OCI-LY3 (cell line): Measurements from ENCODE around the gene BMP10.

Experiments
- H2AFZ ChIP-seq: fragments of 200-600, 300-600 bp; shearing (Covaris generic); 2 replicates; pipeline ENCODE4 v1.6.0; 2014; ENCODE audit warnings: antibody characterized with exemption, low read depth, low read length
- H3K27ac ChIP-seq: fragments of 200-600, 300-600 bp; sonication (generic); 2 replicates; pipeline ENCODE4 v1.5.1; 2014; ENCODE audit warnings: mild to moderate bottlenecking, low read length, moderate library complexity, mixed read lengths
- H3K27me3 ChIP-seq: fragments of 200-600, 300-600 bp; sonication (generic); 2 replicates; pipeline ENCODE4 v1.6.1; 2014; ENCODE audit warnings: low read depth, low read length, mixed read lengths
- H3K36me3 ChIP-seq: fragments of 200-600, 300-600 bp; sonication (generic); replicated peaks from 2 replicates; pipeline ENCODE3; 2014; ENCODE audit warnings: low read depth, low read length, mixed read lengths
- H3K4me1 ChIP-seq: fragments of 300-600, 200-600 bp; sonication (generic); 2 replicates; pipeline ENCODE4 v1.6.1; 2014; ENCODE audit warnings: low read length, mixed read lengths
- H3K4me2 ChIP-seq: fragments of 200-600, 300-600 bp; sonication (generic); 2 replicates; pipeline ENCODE4 v1.6.1; 2014; ENCODE audit warnings: low read length, mixed read lengths
- H3K4me3 ChIP-seq: fragments of 300-600, 200-600 bp; sonication (generic); 2 replicates; pipeline ENCODE4 v1.5.1; 2014; ENCODE audit warnings: antibody characterized with exemption, mild to moderate bottlenecking, low read length, moderate library complexity
- H3K79me2 ChIP-seq: fragments of 300-600, 200-600 bp; shearing (Covaris generic); 2 replicates; pipeline ENCODE4 v1.6.1; 2014; ENCODE audit warnings: mild to moderate bottlenecking, low read length, mixed read lengths
- H3K9ac ChIP-seq: fragments of 300-600, 200-600 bp; shearing (Covaris generic); 2 replicates; pipeline ENCODE4 v1.6.0; 2014; ENCODE audit warnings: mild to moderate bottlenecking, low read length, moderate library complexity
- H3K9me3 ChIP-seq: fragments of 200-600, 300-600 bp; shearing (Covaris generic); 2 replicates; pipeline ENCODE4 v1.6.1; 2014; ENCODE audit warnings: low read length, mixed read lengths; ENCODE audit not compliant: insufficient read depth
- H4K20me1 ChIP-seq: fragments of 200-600, 300-600 bp; sonication (generic); 2 replicates; pipeline ENCODE4 v1.6.1; 2016; ENCODE audit warnings: low read length, mixed read lengths; ENCODE audit not compliant: insufficient read depth
- EZH2phosphoT487 ChIP-seq: fragments of 200-600 bp; shearing (Covaris generic); IDR thresholded peaks from 2 replicates; pipeline ENCODE4 v1.6.1; 2018; ENCODE audit warnings: antibody characterized with exemption, mixed run types, low read depth
- TF ChIP-seq, protein P1 (sequence below): fragments of 200-600, 300-600 bp; sonication (generic); IDR thresholded peaks from 2 replicates; pipeline ENCODE4 v1.5.1; 2014; ENCODE audit warnings: antibody characterized with exemption, low read length, low read depth

Gene BMP10

DNA sequence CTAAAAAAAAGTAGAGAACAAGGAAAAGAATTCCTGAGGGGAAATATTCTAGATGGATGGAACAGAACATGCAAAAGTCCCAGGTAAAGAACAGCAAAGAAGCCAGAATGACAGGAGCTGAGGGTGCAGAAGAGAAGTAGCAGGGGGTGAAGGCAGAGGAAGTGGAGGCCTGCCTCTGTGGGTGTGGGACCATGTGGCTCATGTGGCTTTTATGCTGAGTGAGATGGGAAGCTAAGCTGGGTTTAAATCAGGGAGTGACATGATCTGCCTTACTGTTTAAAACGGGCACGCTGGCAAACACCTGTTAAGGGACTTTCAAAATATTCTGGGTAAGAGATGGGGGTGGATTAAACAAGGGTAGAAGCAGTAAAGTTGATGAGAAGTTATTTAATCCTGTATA lies 41.5 kb upstream of the BMP10 start:
- H3K4me3 ChIP-seq: no peak overlapping the region
- H3K36me3 ChIP-seq: no peaks in the 10 kb centered on the region
- TF ChIP-seq, protein P1, sequence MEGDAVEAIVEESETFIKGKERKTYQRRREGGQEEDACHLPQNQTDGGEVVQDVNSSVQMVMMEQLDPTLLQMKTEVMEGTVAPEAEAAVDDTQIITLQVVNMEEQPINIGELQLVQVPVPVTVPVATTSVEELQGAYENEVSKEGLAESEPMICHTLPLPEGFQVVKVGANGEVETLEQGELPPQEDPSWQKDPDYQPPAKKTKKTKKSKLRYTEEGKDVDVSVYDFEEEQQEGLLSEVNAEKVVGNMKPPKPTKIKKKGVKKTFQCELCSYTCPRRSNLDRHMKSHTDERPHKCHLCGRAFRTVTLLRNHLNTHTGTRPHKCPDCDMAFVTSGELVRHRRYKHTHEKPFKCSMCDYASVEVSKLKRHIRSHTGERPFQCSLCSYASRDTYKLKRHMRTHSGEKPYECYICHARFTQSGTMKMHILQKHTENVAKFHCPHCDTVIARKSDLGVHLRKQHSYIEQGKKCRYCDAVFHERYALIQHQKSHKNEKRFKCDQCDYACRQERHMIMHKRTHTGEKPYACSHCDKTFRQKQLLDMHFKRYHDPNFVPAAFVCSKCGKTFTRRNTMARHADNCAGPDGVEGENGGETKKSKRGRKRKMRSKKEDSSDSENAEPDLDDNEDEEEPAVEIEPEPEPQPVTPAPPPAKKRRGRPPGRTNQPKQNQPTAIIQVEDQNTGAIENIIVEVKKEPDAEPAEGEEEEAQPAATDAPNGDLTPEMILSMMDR: no peak
- TF ChIP-seq EZH2phosphoT487: no peak
- H3K4me2 ChIP-seq: no peak overlapping the region
- no peaks in the 10 kb centered on the region for H3K27me3 ChIP-seq
- peaks cover 6% of the 10 kb centered on the region; the same call in 1 of the 2 replicates for H3K79me2 ChIP-seq
- H3K9ac ChIP-seq: no peak overlapping the region
- no peak overlapping the region for H2AFZ ChIP-seq
- H3K9me3 ChIP-seq: no peaks in the 10 kb centered on the region
- no peaks in the 10 kb centered on the region for H4K20me1 ChIP-seq
- H3K4me1 ChIP-seq: peaks cover 40% of the 10 kb centered on the region
- no peak overlapping the region for H3K27ac ChIP-seq

GRCh38 chr2:68912111-68912510 lies 40.9 kb upstream of the BMP10 start:
- Histone ChIP-seq H3K4me2 (no peak overlapping the region), H3K79me2 (peaks cover 6% of the 10 kb centered on the region; the same call in 1 of the 2 replicates), H3K9ac (no peak overlapping the region), H3K4me3 (no peak overlapping the region), H3K27ac (no peak overlapping the region), H3K27me3 (no peaks in the 10 kb centered on the region), H3K9me3 (no peaks in the 10 kb centered on the region), H4K20me1 (no peaks in the 10 kb centered on the region), H2AFZ (no peak overlapping the region), H3K36me3 (no peaks in the 10 kb centered on the region), H3K4me1 (peaks cover 47% of the 10 kb centered on the region)
- TF ChIP-seq, protein P1: no peak

GRCh38 chr2:68911709-68912108 lies 40.5 kb upstream of the BMP10 start:
- H3K79me2 ChIP-seq: peaks cover 6% of the 10 kb centered on the region; the same call in 1 of the 2 replicates
- no peak overlapping the region for H3K27ac ChIP-seq
- no peak overlapping the region for H3K9ac ChIP-seq
- no peak overlapping the region for H3K4me3 ChIP-seq
- peaks cover 51% of the 10 kb centered on the region for H3K4me1 ChIP-seq
- no peak overlapping the region for H3K4me2 ChIP-seq
- no peaks in the 10 kb centered on the region for H4K20me1 ChIP-seq
- H3K27me3 ChIP-seq: no peaks in the 10 kb centered on the region
- no peak overlapping the region for H2AFZ ChIP-seq
- H3K9me3 ChIP-seq: no peaks in the 10 kb centered on the region
- no peak for TF ChIP-seq EZH2phosphoT487
- TF ChIP-seq, protein P1: no peak
- H3K36me3 ChIP-seq: no peaks in the 10 kb centered on the region

- peaks cover 55% of the 10 kb centered on the region for H3K4me1 ChIP-seq
- no peak overlapping the region for H3K27ac ChIP-seq
- no peaks in the 10 kb centered on the region for H3K27me3 ChIP-seq
- H2AFZ ChIP-seq: no peak overlapping the region
- no peak overlapping the region for H3K9ac ChIP-seq
- peaks cover 6% of the 10 kb centered on the region; the same call in 1 of the 2 replicates for H3K79me2 ChIP-seq
- no peaks in the 10 kb centered on the region for H3K36me3 ChIP-seq
- H3K4me2 ChIP-seq: no peak overlapping the region
- no peaks in the 10 kb centered on the region for H4K20me1 ChIP-seq
- no peak for TF ChIP-seq EZH2phosphoT487
- no peak overlapping the region for H3K4me3 ChIP-seq
- H3K9me3 ChIP-seq: no peaks in the 10 kb centered on the region
These were observed 40.0 kb upstream of the BMP10 start for GRCh38 chr2:68911246-68911645.
